ENCODE data around the gene ATG16L1. TPM values are rescaled to one million over a fixed set of nuclear protein-coding genes. Genes with fewer than 3 reads are reported as not detected.

ATG16L1 gene
- total and polyA plus RNA-seq, 5 donors from 2014 or later: 15.2 to 125 (median 20.6) TPM

GRCh38 chr2:233281992-233282603 is 30.6 kb downstream of the ATG16L1 start:
- Mint-ChIP-seq H3K36me3 (peaks cover 57% of the 10 kb centered on the region), H3K9me3 (no peaks in the 10 kb centered on the region), H3K4me1 (peaks cover 11 to 42% (median 16%) of the 10 kb centered on the region in 4 donors), H3K27me3 (no peaks in the 10 kb centered on the region), H3K4me3 (peak overlapping the region in 1 of 4 donors; percentile 75), H3K27ac (peak overlapping the region; percentile 82 to 96 (median 84))
- H3K4me3 ChIP-seq (ENCODE audit: low read depth, low read length): no peak overlapping the region
- H3K9me3 ChIP-seq (ENCODE audit: control insufficient read depth in 2 of 2, low read length in 2 of 2): no peaks in the 10 kb centered on the region
- DNase-seq: no peak
- no peak overlapping the region for H3K27ac ChIP-seq (ENCODE audit: insufficient read depth, low read length, poor library complexity, severe bottlenecking)
- H3K4me1 ChIP-seq (ENCODE audit: control insufficient read depth, insufficient read depth, low read length, poor library complexity, severe bottlenecking): no peaks in the 10 kb centered on the region
- H3K27me3 ChIP-seq (ENCODE audit: control insufficient read depth, insufficient read depth, low read length): no peaks in the 10 kb centered on the region
- peaks cover 89% of the 10 kb centered on the region for H3K36me3 ChIP-seq (ENCODE audit: control insufficient read depth, insufficient read depth, low read length)
- ATAC-seq (ENCODE audit: low read depth in 2 of 2): no peak

GRCh38 chr2:233285921-233286320 is 34.4 kb downstream of the ATG16L1 start:
- Histone ChIP-seq H3K4me3 (ENCODE audit: low read depth, low read length) (no peak overlapping the region), H3K27me3 (ENCODE audit: control insufficient read depth, insufficient read depth, low read length) (no peaks in the 10 kb centered on the region), H3K27ac (ENCODE audit: insufficient read depth, low read length, poor library complexity, severe bottlenecking) (no peak overlapping the region), H3K9me3 (ENCODE audit: control insufficient read depth in 2 of 2, low read length in 2 of 2) (no peaks in the 10 kb centered on the region), H3K36me3 (ENCODE audit: control insufficient read depth, insufficient read depth, low read length) (peaks cover 88% of the 10 kb centered on the region), H3K4me1 (ENCODE audit: control insufficient read depth, insufficient read depth, low read length, poor library complexity, severe bottlenecking) (no peaks in the 10 kb centered on the region)
- Mint-ChIP-seq H3K27ac (peak overlapping the region; percentile 38 to 80 (median 69)), H3K9me3 (no peaks in the 10 kb centered on the region), H3K4me3 (no peak overlapping the region), H3K27me3 (no peaks in the 10 kb centered on the region), H3K4me1 (peaks cover 11 to 48% (median 15%) of the 10 kb centered on the region in 4 donors), H3K36me3 (peaks cover 53% of the 10 kb centered on the region)
- DNase-seq: no peak
- no peak for ATAC-seq (ENCODE audit: low read depth in 2 of 2)

GRCh38 chr2:233287871-233288270 is 36.4 kb downstream of the ATG16L1 start:
- peaks cover 48% of the 10 kb centered on the region for H3K36me3 Mint-ChIP-seq
- Histone ChIP-seq H3K4me3 (ENCODE audit: low read depth, low read length) (no peak overlapping the region), H3K36me3 (ENCODE audit: control insufficient read depth, insufficient read depth, low read length) (peaks cover 88% of the 10 kb centered on the region), H3K9me3 (ENCODE audit: control insufficient read depth in 2 of 2, low read length in 2 of 2) (no peaks in the 10 kb centered on the region), H3K27ac (ENCODE audit: insufficient read depth, low read length, poor library complexity, severe bottlenecking) (peak overlapping the region; percentile 2), H3K4me1 (ENCODE audit: control insufficient read depth, insufficient read depth, low read length, poor library complexity, severe bottlenecking) (no peaks in the 10 kb centered on the region), H3K27me3 (ENCODE audit: control insufficient read depth, insufficient read depth, low read length) (no peaks in the 10 kb centered on the region)
- no peak overlapping the region for H3K4me3 Mint-ChIP-seq
- no peaks in the 10 kb centered on the region for H3K9me3 Mint-ChIP-seq
- H3K4me1 Mint-ChIP-seq: peaks cover 2 to 31% (median 6%) of the 10 kb centered on the region in 4 donors
- peak overlapping the region in 1 of 3 donors; percentile 56 for H3K27ac Mint-ChIP-seq
- H3K27me3 Mint-ChIP-seq: no peaks in the 10 kb centered on the region
- DNase-seq (no peak), ATAC-seq (ENCODE audit: low read depth in 2 of 2) (no peak)

GRCh38 chr2:233288663-233289062 is 37.2 kb downstream of the ATG16L1 start:
- Histone ChIP-seq H3K36me3 (ENCODE audit: control insufficient read depth, insufficient read depth, low read length) (peaks cover 91% of the 10 kb centered on the region), H3K27ac (ENCODE audit: insufficient read depth, low read length, poor library complexity, severe bottlenecking) (no peak overlapping the region), H3K4me1 (ENCODE audit: control insufficient read depth, insufficient read depth, low read length, poor library complexity, severe bottlenecking) (no peaks in the 10 kb centered on the region), H3K27me3 (ENCODE audit: control insufficient read depth, insufficient read depth, low read length) (no peaks in the 10 kb centered on the region), H3K4me3 (ENCODE audit: low read depth, low read length) (no peak overlapping the region), H3K9me3 (ENCODE audit: control insufficient read depth in 2 of 2, low read length in 2 of 2) (no peaks in the 10 kb centered on the region)
- Mint-ChIP-seq H3K9me3 (no peaks in the 10 kb centered on the region), H3K27ac (peak overlapping the region in 2 of 3 donors; percentile 31 to 74), H3K36me3 (peaks cover 51% of the 10 kb centered on the region), H3K27me3 (no peaks in the 10 kb centered on the region), H3K4me3 (no peak overlapping the region), H3K4me1 (peaks cover 0 to 30% (median 5%) of the 10 kb centered on the region in 4 donors)
- no peak for DNase-seq
- ATAC-seq (ENCODE audit: low read depth in 2 of 2): no peak

- H3K4me3 Mint-ChIP-seq: no peak overlapping the region
- H3K36me3 Mint-ChIP-seq: peaks cover 58% of the 10 kb centered on the region
- no peak overlapping the region for H3K4me3 ChIP-seq (ENCODE audit: low read depth, low read length)
- H3K27ac ChIP-seq (ENCODE audit: insufficient read depth, low read length, poor library complexity, severe bottlenecking): no peak overlapping the region
- no peaks in the 10 kb centered on the region for H3K9me3 ChIP-seq (ENCODE audit: control insufficient read depth in 2 of 2, low read length in 2 of 2)
- H3K36me3 ChIP-seq (ENCODE audit: control insufficient read depth, insufficient read depth, low read length): peaks cover 95% of the 10 kb centered on the region
- no peaks in the 10 kb centered on the region for H3K27me3 ChIP-seq (ENCODE audit: control insufficient read depth, insufficient read depth, low read length)
- ATAC-seq (ENCODE audit: low read depth in 2 of 2): no peak
- no peaks in the 10 kb centered on the region for H3K4me1 ChIP-seq (ENCODE audit: control insufficient read depth, insufficient read depth, low read length, poor library complexity, severe bottlenecking)
- DNase-seq: no peak
- no peaks in the 10 kb centered on the region for H3K27me3 Mint-ChIP-seq
- H3K27ac Mint-ChIP-seq: peak overlapping the region in 1 of 3 donors; percentile 72
- H3K4me1 Mint-ChIP-seq: peaks cover 0 to 30% (median 5%) of the 10 kb centered on the region in 4 donors
- no peaks in the 10 kb centered on the region for H3K9me3 Mint-ChIP-seq
Measured at GRCh38 chr2:233289648-233290047, 38.2 kb downstream of the ATG16L1 start.

GRCh38 chr2:233290051-233290845 is 38.8 kb downstream of the ATG16L1 start:
- no peak for ATAC-seq (ENCODE audit: low read depth in 2 of 2)
- peaks cover 0 to 24% (median 5%) of the 10 kb centered on the region in 4 donors for H3K4me1 Mint-ChIP-seq
- Histone ChIP-seq H3K27ac (ENCODE audit: insufficient read depth, low read length, poor library complexity, severe bottlenecking) (no peak overlapping the region), H3K36me3 (ENCODE audit: control insufficient read depth, insufficient read depth, low read length) (peaks cover 95% of the 10 kb centered on the region), H3K27me3 (ENCODE audit: control insufficient read depth, insufficient read depth, low read length) (no peaks in the 10 kb centered on the region), H3K4me1 (ENCODE audit: control insufficient read depth, insufficient read depth, low read length, poor library complexity, severe bottlenecking) (no peaks in the 10 kb centered on the region), H3K9me3 (ENCODE audit: control insufficient read depth in 2 of 2, low read length in 2 of 2) (no peaks in the 10 kb centered on the region), H3K4me3 (ENCODE audit: low read depth, low read length) (no peak overlapping the region)
- no peaks in the 10 kb centered on the region for H3K27me3 Mint-ChIP-seq
- H3K36me3 Mint-ChIP-seq: peaks cover 58% of the 10 kb centered on the region
- no peak overlapping the region for H3K4me3 Mint-ChIP-seq
- DNase-seq: no peak
- peak overlapping the region; percentile 30 to 77 (median 72) for H3K27ac Mint-ChIP-seq
- H3K9me3 Mint-ChIP-seq: no peaks in the 10 kb centered on the region

GRCh38 chr2:233295891-233296290 is 44.4 kb downstream of the ATG16L1 start:
- Mint-ChIP-seq H3K36me3 (peaks cover 39% of the 10 kb centered on the region), H3K4me3 (no peak overlapping the region), H3K9me3 (no peaks in the 10 kb centered on the region), H3K4me1 (peaks cover 0 to 5% (median 4%) of the 10 kb centered on the region in 4 donors), H3K27ac (peak overlapping the region in 2 of 3 donors; percentile 52 to 77), H3K27me3 (no peaks in the 10 kb centered on the region)
- no peaks in the 10 kb centered on the region for H3K27me3 ChIP-seq (ENCODE audit: control insufficient read depth, insufficient read depth, low read length)
- H3K4me3 ChIP-seq (ENCODE audit: low read depth, low read length): no peak overlapping the region
- DNase-seq (no peak), ATAC-seq (ENCODE audit: low read depth in 2 of 2) (no peak)
- no peaks in the 10 kb centered on the region for H3K9me3 ChIP-seq (ENCODE audit: control insufficient read depth in 2 of 2, low read length in 2 of 2)
- H3K27ac ChIP-seq (ENCODE audit: insufficient read depth, low read length, poor library complexity, severe bottlenecking): no peak overlapping the region
- H3K4me1 ChIP-seq (ENCODE audit: control insufficient read depth, insufficient read depth, low read length, poor library complexity, severe bottlenecking): no peaks in the 10 kb centered on the region
- peaks cover 57% of the 10 kb centered on the region for H3K36me3 ChIP-seq (ENCODE audit: control insufficient read depth, insufficient read depth, low read length)

All from CD4-positive, CD25-positive, alpha-beta regulatory T cell (primary cell).